Measurements from ENCODE around the gene TSPAN18. TPM values are rescaled to one million over a fixed set of nuclear protein-coding genes. Genes with fewer than 3 reads are reported as not detected.

The TSPAN18 gene, protein sequence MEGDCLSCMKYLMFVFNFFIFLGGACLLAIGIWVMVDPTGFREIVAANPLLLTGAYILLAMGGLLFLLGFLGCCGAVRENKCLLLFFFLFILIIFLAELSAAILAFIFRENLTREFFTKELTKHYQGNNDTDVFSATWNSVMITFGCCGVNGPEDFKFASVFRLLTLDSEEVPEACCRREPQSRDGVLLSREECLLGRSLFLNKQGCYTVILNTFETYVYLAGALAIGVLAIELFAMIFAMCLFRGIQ
- total RNA-seq, result 38.1 TPM
- 13.8 TPM for polyA plus RNA-seq (ENCODE audit: insufficient read depth, low read depth, low replicate concordance)
- long read RNA-seq, donor 1, full-length matches to known transcripts, result 12 of 66 reads
- long read RNA-seq, donor 1, partial matches to known transcripts, result 48 of 66 reads
- long read RNA-seq, donor 1, other reads (novel, unspliced or antisense), result 6 of 66 reads
- long read RNA-seq, donor 2, partial matches to known transcripts, result 10 of 18 reads
- long read RNA-seq, donor 2, other reads (novel, unspliced or antisense), result 0 of 18 reads
- long read RNA-seq, donor 3, transcript TSPAN18-210 (3 exons, 700 nt), result minor isoform, 5 of 182 reads
- long read RNA-seq, donor 3, transcript TSPAN18-207 (10 exons, 3,316 nt), result major isoform, 12 of 182 reads
- long read RNA-seq, donor 3, partial matches to known transcripts, result 164 of 182 reads
- long read RNA-seq, donor 3, other reads (novel, unspliced or antisense), result 0 of 182 reads
- long read RNA-seq, donor 4, transcript TSPAN18-207 (10 exons, 3,316 nt), result major isoform, 11 of 18 reads
- long read RNA-seq, donor 4, partial matches to known transcripts, result 0 of 18 reads
- long read RNA-seq, donor 4, other reads (novel, unspliced or antisense), result 0 of 18 reads
- long read RNA-seq, donor 5, partial matches to known transcripts, result 0 of 1 reads
- long read RNA-seq, donor 5, other reads (novel, unspliced or antisense), result 0 of 1 reads
- long read RNA-seq, donor 6, partial matches to known transcripts, result 0 of 2 reads
- long read RNA-seq, donor 6, other reads (novel, unspliced or antisense), result 0 of 2 reads
- long read RNA-seq, donor 7, partial matches to known transcripts, result 3 of 12 reads
- long read RNA-seq, donor 7, other reads (novel, unspliced or antisense), result 8 of 12 reads
- long read RNA-seq, donor 8, partial matches to known transcripts, result 16 of 22 reads
- long read RNA-seq, donor 8, other reads (novel, unspliced or antisense), result 0 of 22 reads
- long read RNA-seq, donor 9, partial matches to known transcripts, result 45 of 49 reads
- long read RNA-seq, donor 9, other reads (novel, unspliced or antisense), result 0 of 49 reads
- long read RNA-seq, donor 10, transcript TSPAN18-207 (10 exons, 3,316 nt), result major isoform, 5 of 36 reads
- long read RNA-seq, donor 10, partial matches to known transcripts, result 13 of 36 reads
- long read RNA-seq, donor 10, other reads (novel, unspliced or antisense), result 16 of 36 reads

DNA sequence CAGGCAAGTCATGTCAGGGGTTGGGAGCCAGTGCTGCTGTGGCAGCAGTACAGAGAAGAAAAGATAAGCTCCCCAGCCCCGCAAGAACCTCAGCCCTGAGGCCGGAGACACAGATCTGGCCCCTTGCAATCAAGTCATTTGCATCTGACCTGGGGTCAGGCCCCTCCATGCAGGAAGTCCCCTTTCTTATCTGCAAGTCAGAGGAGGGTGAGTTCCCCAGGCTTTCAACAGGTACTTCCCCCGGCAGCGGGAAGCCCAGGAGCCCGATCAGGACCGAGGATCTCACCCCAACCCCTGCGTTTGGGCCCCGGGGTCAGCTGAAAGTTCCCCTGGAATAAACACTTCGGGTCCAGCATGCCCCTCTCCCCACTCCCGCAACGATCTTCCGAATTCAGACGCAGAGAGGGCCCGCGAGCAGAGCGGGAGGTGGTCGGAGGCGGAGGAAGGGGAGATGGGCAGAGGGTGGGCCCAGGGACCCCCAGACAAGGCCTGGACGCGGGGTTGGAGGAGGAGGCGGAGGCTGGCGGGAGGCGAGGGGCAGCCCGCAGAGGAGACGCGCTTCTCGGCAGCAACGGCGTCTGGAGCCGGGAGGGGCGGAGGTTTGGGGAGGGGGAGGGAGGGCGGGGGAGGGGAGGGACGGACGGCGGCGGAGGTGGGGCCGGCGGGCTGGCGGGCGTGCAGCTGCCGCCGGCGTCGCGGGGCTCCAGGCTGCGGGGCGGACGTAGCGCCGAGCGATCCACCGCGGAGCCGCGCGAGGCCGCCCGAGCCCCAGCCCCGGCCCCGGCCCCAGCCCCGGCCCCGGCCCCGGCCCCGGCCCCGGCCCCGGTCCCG lies at the start of gene TSPAN18:
Gene TSPAN18, plus strand, starts transcription at position 680 of the 831 bp plus-strand sequence. CDS start 179,455 bp downstream, outside the sequence.
- Histone ChIP-seq H3K36me3 (ENCODE audit: control insufficient read depth in 2 of 3, insufficient read depth in 3 of 3, low read length in 3 of 3) (no peaks in the 10 kb centered on the region), H3K9ac (ENCODE audit: low read length in 3 of 3) (peak within 1 kb of the TSS in 1 of 3 donors; percentile 19), H3K27me3 (ENCODE audit: control insufficient read depth, insufficient read depth, low read length) (no peaks in the 10 kb centered on the region), H3K4me1 (ENCODE audit: control insufficient read depth in 2 of 3, insufficient read depth in 2 of 3, low read depth in 1 of 3, low read length in 3 of 3) (peaks cover 0 to 12% (median 8%) of the 10 kb centered on the region in 3 donors), H3K4me3 (ENCODE audit: low read length in 3 of 3) (peak within 1 kb of the TSS; percentile 26 to 61 (median 48)), H3K27ac (ENCODE audit: low read depth in 2 of 2, low read length in 2 of 2) (peak within 1 kb of the TSS; percentile 66 to 76), H3K9me3 (ENCODE audit: control insufficient read depth in 2 of 3, insufficient read depth in 1 of 3, low read length in 3 of 3) (no peaks in the 10 kb centered on the region)
- no peak for FAIRE-seq
- peak in 4 of 5 donors; percentile 49 to 79 (median 66) for DNase-seq
- intact Hi-C loops (cut with DNase I), result no loop called here
- TF ChIP-seq, protein P1, sequence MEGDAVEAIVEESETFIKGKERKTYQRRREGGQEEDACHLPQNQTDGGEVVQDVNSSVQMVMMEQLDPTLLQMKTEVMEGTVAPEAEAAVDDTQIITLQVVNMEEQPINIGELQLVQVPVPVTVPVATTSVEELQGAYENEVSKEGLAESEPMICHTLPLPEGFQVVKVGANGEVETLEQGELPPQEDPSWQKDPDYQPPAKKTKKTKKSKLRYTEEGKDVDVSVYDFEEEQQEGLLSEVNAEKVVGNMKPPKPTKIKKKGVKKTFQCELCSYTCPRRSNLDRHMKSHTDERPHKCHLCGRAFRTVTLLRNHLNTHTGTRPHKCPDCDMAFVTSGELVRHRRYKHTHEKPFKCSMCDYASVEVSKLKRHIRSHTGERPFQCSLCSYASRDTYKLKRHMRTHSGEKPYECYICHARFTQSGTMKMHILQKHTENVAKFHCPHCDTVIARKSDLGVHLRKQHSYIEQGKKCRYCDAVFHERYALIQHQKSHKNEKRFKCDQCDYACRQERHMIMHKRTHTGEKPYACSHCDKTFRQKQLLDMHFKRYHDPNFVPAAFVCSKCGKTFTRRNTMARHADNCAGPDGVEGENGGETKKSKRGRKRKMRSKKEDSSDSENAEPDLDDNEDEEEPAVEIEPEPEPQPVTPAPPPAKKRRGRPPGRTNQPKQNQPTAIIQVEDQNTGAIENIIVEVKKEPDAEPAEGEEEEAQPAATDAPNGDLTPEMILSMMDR (IDR thresholded peaks at IDR 0.05; ENCODE audit: borderline replicate concordance, extremely low read depth, insufficient read depth), result no peak

DNA sequence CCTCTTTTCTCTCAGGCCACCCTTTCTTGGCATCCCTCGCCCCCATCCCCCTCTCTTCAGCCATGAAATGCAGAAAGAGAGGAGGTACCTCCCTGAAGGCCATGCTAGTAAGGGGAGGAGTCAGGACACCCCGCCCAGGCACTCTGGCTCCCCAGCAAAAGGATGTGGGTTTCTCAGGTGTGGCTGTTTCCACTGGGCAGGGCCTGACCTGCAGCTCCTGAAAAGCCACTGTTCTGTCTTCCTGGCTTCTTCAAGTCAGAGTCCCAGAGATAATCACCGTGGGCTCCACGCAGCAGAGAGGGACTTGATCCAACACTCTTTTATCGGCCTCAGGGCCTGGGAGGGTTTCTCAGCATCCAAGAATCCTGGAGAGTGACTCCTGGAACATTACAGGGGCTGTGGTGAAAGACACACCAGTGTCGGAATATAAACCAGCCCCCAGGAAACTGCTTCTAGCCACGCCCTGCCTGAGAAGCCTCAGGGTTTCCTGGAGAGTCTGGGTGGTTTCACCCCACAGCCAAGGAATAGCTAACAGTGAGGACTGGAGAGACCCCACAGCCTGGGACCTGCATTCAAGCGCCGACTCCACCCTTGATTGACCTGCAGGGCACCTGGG lies 45.7 kb upstream of the TSPAN18 start:
- no peaks in the 10 kb centered on the region for H3K9me3 ChIP-seq (ENCODE audit: control insufficient read depth in 2 of 3, insufficient read depth in 1 of 3, low read length in 3 of 3)
- FAIRE-seq, result no peak
- intact Hi-C loops (cut with DNase I), result no loop called here
- no peak overlapping the region for H3K27ac ChIP-seq (ENCODE audit: low read depth in 2 of 2, low read length in 2 of 2)
- TF ChIP-seq, protein P1 (IDR thresholded peaks at IDR 0.05; ENCODE audit: borderline replicate concordance, extremely low read depth, insufficient read depth), result no peak
- H3K36me3 ChIP-seq (ENCODE audit: control insufficient read depth in 2 of 3, insufficient read depth in 3 of 3, low read length in 3 of 3), result no peaks in the 10 kb centered on the region
- no peak overlapping the region for H3K4me3 ChIP-seq (ENCODE audit: low read length in 3 of 3)
- no peaks in the 10 kb centered on the region for H3K27me3 ChIP-seq (ENCODE audit: control insufficient read depth, insufficient read depth, low read length)
- DNase-seq, result no peak
- no peaks in the 10 kb centered on the region for H3K4me1 ChIP-seq (ENCODE audit: control insufficient read depth in 2 of 3, insufficient read depth in 2 of 3, low read depth in 1 of 3, low read length in 3 of 3)
- H3K9ac ChIP-seq (ENCODE audit: low read length in 3 of 3), result no peak overlapping the region
